Osteoblast (primary cell): ENCODE measurements around the gene ASTL. TPM values are rescaled to one million over a fixed set of nuclear protein-coding genes. Genes with fewer than 3 reads are reported as not detected.

Source experiments
- DNase-seq: peaks from one replicate; pipeline ENCODE4 v3.0.0; 2011; ENCODE audit warnings: low spot score, mixed read lengths; ENCODE audit not compliant: insufficient read length; ENCODE audit errors: missing footprints
- H2AFZ ChIP-seq: 2 replicates; pipeline ENCODE4 v1.6.0; 2011; ENCODE audit warnings: mild to moderate bottlenecking, low read length
- H3K27ac ChIP-seq: 2 replicates; pipeline ENCODE4 v1.5.1; 2011; ENCODE audit warnings: mild to moderate bottlenecking, low read depth, low read length, moderate library complexity
- H3K27me3 ChIP-seq: 2 replicates; pipeline ENCODE4 v1.6.0; 2012; ENCODE audit warnings: mild to moderate bottlenecking, control low read depth, inconsistent platforms, low read length, moderate library complexity; ENCODE audit not compliant: insufficient read depth
- H3K36me3 ChIP-seq: 2 replicates; pipeline ENCODE4 v1.5.1; 2011; ENCODE audit warnings: mild to moderate bottlenecking, low read length, control low read depth, moderate library complexity; ENCODE audit not compliant: insufficient read depth
- H3K4me1 ChIP-seq: 2 replicates; pipeline ENCODE4 v1.5.1; 2011; ENCODE audit warnings: mild to moderate bottlenecking, low read length, control low read depth, moderate library complexity; ENCODE audit not compliant: insufficient read depth
- H3K4me2 ChIP-seq: 2 replicates; pipeline ENCODE4 v1.6.0; 2011; ENCODE audit warnings: mild to moderate bottlenecking, low read length; ENCODE audit not compliant: insufficient read depth
- H3K4me3 ChIP-seq: fragments of 200-600 bp; sonication (generic); 3 replicates; pipeline ENCODE4 v1.5.1; 2012; ENCODE audit warnings: mild to moderate bottlenecking, low read length, inconsistent platforms; ENCODE audit not compliant: insufficient read depth
- H3K79me2 ChIP-seq: 2 replicates; pipeline ENCODE4 v1.6.0; 2012; ENCODE audit warnings: mild to moderate bottlenecking, low read length, control low read depth, inconsistent platforms; ENCODE audit not compliant: insufficient read depth
- H3K9me3 ChIP-seq: 2 replicates; pipeline ENCODE4 v1.5.1; 2011; ENCODE audit warnings: low read depth, low read length, control low read depth
- H4K20me1 ChIP-seq: 2 replicates; pipeline ENCODE4 v1.6.0; 2012; ENCODE audit warnings: mild to moderate bottlenecking, low read length, control low read depth; ENCODE audit not compliant: insufficient read depth
- total RNA-seq: library from RNA; depleted of rRNA; stranded (reverse); fragments of >200 nt; gene quantifications from 2 replicates; pipeline ENCODE4 v1.2.3, GENCODE V29; 2012
- TF ChIP-seq, protein P1 (sequence below): IDR thresholded peaks from 2 replicates; pipeline ENCODE4 v1.5.1; 2011; ENCODE audit warnings: mild to moderate bottlenecking, low read depth, low read length, moderate library complexity; ENCODE audit errors: extremely low read depth

The ASTL gene
- total RNA-seq, 1 donor: not detected

DNA sequence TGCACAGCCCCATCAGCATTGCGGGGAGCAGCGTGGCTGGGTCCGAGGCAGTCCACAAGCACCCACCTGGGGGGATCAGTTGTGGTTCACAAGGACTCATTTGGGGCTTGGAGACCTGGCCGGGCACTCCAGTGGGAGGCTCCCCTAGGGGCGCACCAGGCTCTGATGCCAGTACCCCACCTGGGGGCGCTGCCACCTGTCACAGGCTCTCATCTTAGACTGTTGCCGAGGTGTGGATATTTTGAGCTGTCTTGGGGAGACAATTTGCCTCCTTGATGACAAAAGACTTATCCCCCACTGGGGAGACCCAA lies 25.0 kb downstream of the ASTL start:
- H3K4me2 ChIP-seq: no peak overlapping the region
- no peak overlapping the region for H3K27ac ChIP-seq
- no peak overlapping the region for H2AFZ ChIP-seq
- DNase-seq: no peak
- H3K9me3 ChIP-seq: no peaks in the 10 kb centered on the region
- H3K4me1 ChIP-seq: no peaks in the 10 kb centered on the region
- no peaks in the 10 kb centered on the region for H3K36me3 ChIP-seq
- H4K20me1 ChIP-seq: no peaks in the 10 kb centered on the region
- H3K4me3 ChIP-seq: no peak overlapping the region
- no peaks in the 10 kb centered on the region for H3K79me2 ChIP-seq
- peaks cover 45% of the 10 kb centered on the region for H3K27me3 ChIP-seq
- TF ChIP-seq, protein P1, sequence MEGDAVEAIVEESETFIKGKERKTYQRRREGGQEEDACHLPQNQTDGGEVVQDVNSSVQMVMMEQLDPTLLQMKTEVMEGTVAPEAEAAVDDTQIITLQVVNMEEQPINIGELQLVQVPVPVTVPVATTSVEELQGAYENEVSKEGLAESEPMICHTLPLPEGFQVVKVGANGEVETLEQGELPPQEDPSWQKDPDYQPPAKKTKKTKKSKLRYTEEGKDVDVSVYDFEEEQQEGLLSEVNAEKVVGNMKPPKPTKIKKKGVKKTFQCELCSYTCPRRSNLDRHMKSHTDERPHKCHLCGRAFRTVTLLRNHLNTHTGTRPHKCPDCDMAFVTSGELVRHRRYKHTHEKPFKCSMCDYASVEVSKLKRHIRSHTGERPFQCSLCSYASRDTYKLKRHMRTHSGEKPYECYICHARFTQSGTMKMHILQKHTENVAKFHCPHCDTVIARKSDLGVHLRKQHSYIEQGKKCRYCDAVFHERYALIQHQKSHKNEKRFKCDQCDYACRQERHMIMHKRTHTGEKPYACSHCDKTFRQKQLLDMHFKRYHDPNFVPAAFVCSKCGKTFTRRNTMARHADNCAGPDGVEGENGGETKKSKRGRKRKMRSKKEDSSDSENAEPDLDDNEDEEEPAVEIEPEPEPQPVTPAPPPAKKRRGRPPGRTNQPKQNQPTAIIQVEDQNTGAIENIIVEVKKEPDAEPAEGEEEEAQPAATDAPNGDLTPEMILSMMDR: no peak

GRCh38 chr2:96112501-96113366 lies 25.6 kb downstream of the ASTL start:
- Histone ChIP-seq H3K27me3 (peaks cover 39% of the 10 kb centered on the region), H3K4me2 (no peak overlapping the region), H3K79me2 (no peaks in the 10 kb centered on the region), H3K36me3 (no peaks in the 10 kb centered on the region), H3K4me1 (no peaks in the 10 kb centered on the region), H3K4me3 (no peak overlapping the region), H3K27ac (no peak overlapping the region), H3K9me3 (no peaks in the 10 kb centered on the region), H4K20me1 (no peaks in the 10 kb centered on the region), H2AFZ (no peak overlapping the region)
- peak; percentile 85 for DNase-seq
- TF ChIP-seq, protein P1: no peak

- TF ChIP-seq, protein P1: no peak
- Histone ChIP-seq H3K4me1 (no peaks in the 10 kb centered on the region), H4K20me1 (no peaks in the 10 kb centered on the region), H3K4me3 (no peak overlapping the region), H3K27me3 (peaks cover 32% of the 10 kb centered on the region), H3K36me3 (no peaks in the 10 kb centered on the region), H3K4me2 (no peak overlapping the region), H3K27ac (no peak overlapping the region), H3K79me2 (no peaks in the 10 kb centered on the region), H3K9me3 (no peaks in the 10 kb centered on the region), H2AFZ (no peak overlapping the region)
- DNase-seq: peak; percentile 81
Observed at GRCh38 chr2:96111823-96112500, 26.3 kb downstream of the ASTL start.

GRCh38 chr2:96111257-96111640 lies 27.1 kb downstream of the ASTL start:
- Histone ChIP-seq H3K27ac (no peak overlapping the region), H3K4me3 (no peak overlapping the region), H3K79me2 (no peaks in the 10 kb centered on the region), H3K9me3 (no peaks in the 10 kb centered on the region), H2AFZ (no peak overlapping the region), H3K27me3 (peaks cover 27% of the 10 kb centered on the region), H4K20me1 (no peaks in the 10 kb centered on the region), H3K36me3 (no peaks in the 10 kb centered on the region), H3K4me1 (no peaks in the 10 kb centered on the region), H3K4me2 (no peak overlapping the region)
- DNase-seq: peak; percentile 52
- TF ChIP-seq, protein P1: no peak
